ENCODE results near the gene RAB6A.

- TF ChIP-seq ZFX (IDR thresholded peaks at IDR 0.05) (no peak), REST (IDR thresholded peaks at IDR 0.05; ENCODE audit: low read depth) (no peak), SIN3A (IDR thresholded peaks at IDR 0.05; ENCODE audit: low read depth) (no peak), POLR2A (IDR thresholded peaks at IDR 0.05; ENCODE audit: borderline replicate concordance, extremely low read depth, insufficient read depth, insufficient read length) (no peak), EZH2 (IDR thresholded peaks at IDR 0.05) (no peak), YY1 (IDR thresholded peaks at IDR 0.05; ENCODE audit: extremely low read depth, insufficient replicate concordance, low read depth, low read length) (no peak)
- TF ChIP-seq, protein P1, sequence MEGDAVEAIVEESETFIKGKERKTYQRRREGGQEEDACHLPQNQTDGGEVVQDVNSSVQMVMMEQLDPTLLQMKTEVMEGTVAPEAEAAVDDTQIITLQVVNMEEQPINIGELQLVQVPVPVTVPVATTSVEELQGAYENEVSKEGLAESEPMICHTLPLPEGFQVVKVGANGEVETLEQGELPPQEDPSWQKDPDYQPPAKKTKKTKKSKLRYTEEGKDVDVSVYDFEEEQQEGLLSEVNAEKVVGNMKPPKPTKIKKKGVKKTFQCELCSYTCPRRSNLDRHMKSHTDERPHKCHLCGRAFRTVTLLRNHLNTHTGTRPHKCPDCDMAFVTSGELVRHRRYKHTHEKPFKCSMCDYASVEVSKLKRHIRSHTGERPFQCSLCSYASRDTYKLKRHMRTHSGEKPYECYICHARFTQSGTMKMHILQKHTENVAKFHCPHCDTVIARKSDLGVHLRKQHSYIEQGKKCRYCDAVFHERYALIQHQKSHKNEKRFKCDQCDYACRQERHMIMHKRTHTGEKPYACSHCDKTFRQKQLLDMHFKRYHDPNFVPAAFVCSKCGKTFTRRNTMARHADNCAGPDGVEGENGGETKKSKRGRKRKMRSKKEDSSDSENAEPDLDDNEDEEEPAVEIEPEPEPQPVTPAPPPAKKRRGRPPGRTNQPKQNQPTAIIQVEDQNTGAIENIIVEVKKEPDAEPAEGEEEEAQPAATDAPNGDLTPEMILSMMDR (IDR thresholded peaks at IDR 0.05 in 2 of 3, conservative IDR thresholded peaks at IDR 0.05 in 1 of 3; ENCODE audit: borderline replicate concordance in 1 of 3, insufficient read depth in 1 of 3, low read depth in 2 of 3, low read length in 2 of 3), result no peak
- TF ChIP-seq, protein P2, sequence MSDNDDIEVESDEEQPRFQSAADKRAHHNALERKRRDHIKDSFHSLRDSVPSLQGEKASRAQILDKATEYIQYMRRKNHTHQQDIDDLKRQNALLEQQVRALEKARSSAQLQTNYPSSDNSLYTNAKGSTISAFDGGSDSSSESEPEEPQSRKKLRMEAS (IDR thresholded peaks at IDR 0.05), result no peak
These were observed 1.9 kb upstream of the RAB6A start for GRCh38 chr11:73762732-73763131.
